ENCODE measurements around the gene WNT3A. TPM values are rescaled to one million over a fixed set of nuclear protein-coding genes. Genes with fewer than 3 reads are reported as not detected.

WNT3A gene
- total and polyA plus RNA-seq, 10 donors: not detected

DNA sequence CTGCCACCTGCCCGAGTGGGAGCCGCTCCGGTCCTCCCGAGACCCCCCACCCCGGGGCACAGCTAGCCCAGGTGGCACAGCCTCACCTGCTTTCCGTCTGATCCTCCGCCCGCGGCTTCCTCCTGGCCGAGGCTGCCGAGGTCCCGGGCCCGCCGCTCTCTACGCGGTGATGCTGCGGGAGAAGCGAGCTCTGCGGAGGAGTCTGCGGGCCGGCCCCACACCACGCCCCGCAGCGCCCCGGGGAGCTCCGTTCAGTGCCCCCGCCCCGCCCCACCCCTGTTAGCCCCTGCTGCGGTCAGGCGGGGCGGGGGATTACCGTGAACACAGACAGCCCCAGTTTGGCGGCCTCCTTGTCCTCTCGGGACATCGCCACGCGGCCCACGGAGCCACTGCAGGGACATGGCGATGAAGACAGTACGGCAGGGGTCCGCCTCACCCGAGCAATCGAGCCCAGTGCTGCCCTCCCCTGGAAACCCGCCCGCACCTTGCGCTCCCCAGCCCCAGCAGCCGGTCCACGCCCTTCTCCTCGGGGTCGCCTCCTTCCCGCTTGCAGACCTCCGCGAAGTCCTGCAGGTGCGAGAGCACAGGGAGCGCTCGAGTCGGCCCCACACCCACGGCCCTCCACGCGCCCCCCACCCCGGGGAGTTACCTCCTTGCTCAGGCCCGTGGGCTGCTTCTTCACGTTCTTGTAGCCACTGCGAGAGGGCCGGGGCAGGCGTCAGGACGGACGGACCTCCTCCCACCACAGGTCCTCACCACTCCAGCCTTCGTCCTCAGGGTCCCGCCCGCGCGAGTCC, 95.4 kb downstream of the WNT3A start:
- Histone ChIP-seq H3K27ac (peak overlapping the region; percentile 48 to 97 (median 94)), H3K9me3 (no peaks in the 10 kb centered on the region), H3K4me1 (peaks cover 14 to 83% (median 43%) of the 10 kb centered on the region in 6 donors), H3K4me3 (peak overlapping the region; percentile 41 to 99 (median 95)), H3K27me3 (replicated peaks in 1 of 7) (no peaks in the 10 kb centered on the region), H3K36me3 (peaks cover 0 to 59% (median 51%) of the 10 kb centered on the region in 6 donors)
- TF ChIP-seq POLR2AphosphoS5 (IDR thresholded peaks at IDR 0.05): peak in 1 of 3 donors; percentile 27
- no peak for TF ChIP-seq POLR2A (IDR thresholded peaks at IDR 0.05)
- TF ChIP-seq, protein P1, sequence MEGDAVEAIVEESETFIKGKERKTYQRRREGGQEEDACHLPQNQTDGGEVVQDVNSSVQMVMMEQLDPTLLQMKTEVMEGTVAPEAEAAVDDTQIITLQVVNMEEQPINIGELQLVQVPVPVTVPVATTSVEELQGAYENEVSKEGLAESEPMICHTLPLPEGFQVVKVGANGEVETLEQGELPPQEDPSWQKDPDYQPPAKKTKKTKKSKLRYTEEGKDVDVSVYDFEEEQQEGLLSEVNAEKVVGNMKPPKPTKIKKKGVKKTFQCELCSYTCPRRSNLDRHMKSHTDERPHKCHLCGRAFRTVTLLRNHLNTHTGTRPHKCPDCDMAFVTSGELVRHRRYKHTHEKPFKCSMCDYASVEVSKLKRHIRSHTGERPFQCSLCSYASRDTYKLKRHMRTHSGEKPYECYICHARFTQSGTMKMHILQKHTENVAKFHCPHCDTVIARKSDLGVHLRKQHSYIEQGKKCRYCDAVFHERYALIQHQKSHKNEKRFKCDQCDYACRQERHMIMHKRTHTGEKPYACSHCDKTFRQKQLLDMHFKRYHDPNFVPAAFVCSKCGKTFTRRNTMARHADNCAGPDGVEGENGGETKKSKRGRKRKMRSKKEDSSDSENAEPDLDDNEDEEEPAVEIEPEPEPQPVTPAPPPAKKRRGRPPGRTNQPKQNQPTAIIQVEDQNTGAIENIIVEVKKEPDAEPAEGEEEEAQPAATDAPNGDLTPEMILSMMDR (IDR thresholded peaks at IDR 0.05 in 8 of 11, conservative IDR thresholded peaks at IDR 0.05 in 3 of 11): peak in 5 of 11 experiments; percentile 17 to 42 (median 32)
- intact Hi-C loops (cut with DNase I; ENCODE audit: low total_unique reads): no loop called here
- 6 to 12% (median 8%) methylated on average over 24 to 73 of the region's 73 CpGs for WGBS, 5 donors
- DNase-seq: peak; percentile 90

DNA sequence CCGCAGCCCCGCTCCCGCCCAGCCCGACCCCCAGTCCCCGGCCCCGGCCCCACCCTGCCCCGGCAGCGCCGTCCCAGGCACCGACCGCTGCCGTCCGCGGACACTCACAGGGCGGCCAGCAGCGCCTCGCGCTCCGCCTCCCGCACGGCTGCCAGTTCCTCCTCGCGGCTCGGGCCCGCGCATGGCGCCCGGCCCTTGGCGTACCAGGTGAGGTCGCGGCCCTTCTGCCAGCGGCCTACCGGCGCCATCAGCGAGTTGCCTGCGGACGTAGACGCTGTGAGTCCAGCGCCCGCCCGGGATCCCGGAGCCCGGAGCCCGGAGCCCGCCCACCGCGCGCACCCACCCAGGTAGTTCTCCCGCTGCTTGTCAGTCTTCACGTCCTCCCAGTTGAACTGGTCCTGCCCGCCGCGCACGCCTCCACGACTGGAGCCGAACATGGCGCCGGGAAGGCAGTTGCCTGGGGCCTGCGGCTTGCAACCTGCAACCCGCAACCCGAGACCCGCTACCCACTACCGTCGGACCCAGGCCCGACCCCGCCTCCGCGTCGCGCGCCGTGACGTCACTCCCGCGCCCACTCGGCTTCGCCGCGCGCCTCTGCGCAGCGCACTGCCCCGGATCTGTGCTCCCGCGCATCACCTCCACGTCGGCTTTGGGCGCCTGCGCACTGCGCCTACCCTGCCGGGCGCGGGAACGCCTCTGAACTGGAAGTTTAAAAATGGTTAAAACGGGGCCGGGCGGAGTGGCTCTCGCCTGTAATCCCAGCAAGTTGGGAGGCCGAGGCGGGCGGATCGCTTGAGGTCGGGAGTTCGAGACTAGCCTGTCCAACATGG, 96.2 kb downstream of the WNT3A start, which contains the start of gene C1orf35:
Gene C1orf35, minus strand, starts transcription at position 535 of the 830 bp plus-strand sequence. Its CDS starts 98 bp downstream, at position 437.
- peak; percentile 98 for DNase-seq
- H3K27me3 ChIP-seq (replicated peaks in 1 of 7): no peaks in the 10 kb centered on the region
- peak; percentile 92 to 96 (median 93) for TF ChIP-seq POLR2AphosphoS5 (IDR thresholded peaks at IDR 0.05)
- TF ChIP-seq, protein P1 (IDR thresholded peaks at IDR 0.05 in 8 of 11, conservative IDR thresholded peaks at IDR 0.05 in 3 of 11): peak in 3 of 11 experiments; percentile 15 to 22 (median 18)
- peak in 2 of 3 donors; percentile 41 to 78 for TF ChIP-seq POLR2A (IDR thresholded peaks at IDR 0.05)
- peak within 1 kb of the TSS; percentile 48 to 97 (median 94) for H3K27ac ChIP-seq
- peaks cover 0 to 59% (median 46%) of the 10 kb centered on the region in 6 donors for H3K36me3 ChIP-seq
- peak within 1 kb of the TSS; percentile 41 to 99 (median 95) for H3K4me3 ChIP-seq
- H3K9me3 ChIP-seq: no peaks in the 10 kb centered on the region
- intact Hi-C loops (cut with DNase I; ENCODE audit: low total_unique reads): no loop called here
- 0 to 1% (median 0%) methylated on average over 10 to 104 of the region's 104 CpGs for WGBS, 5 donors
- H3K4me1 ChIP-seq: peaks cover 16 to 83% (median 46%) of the 10 kb centered on the region in 6 donors

DNA sequence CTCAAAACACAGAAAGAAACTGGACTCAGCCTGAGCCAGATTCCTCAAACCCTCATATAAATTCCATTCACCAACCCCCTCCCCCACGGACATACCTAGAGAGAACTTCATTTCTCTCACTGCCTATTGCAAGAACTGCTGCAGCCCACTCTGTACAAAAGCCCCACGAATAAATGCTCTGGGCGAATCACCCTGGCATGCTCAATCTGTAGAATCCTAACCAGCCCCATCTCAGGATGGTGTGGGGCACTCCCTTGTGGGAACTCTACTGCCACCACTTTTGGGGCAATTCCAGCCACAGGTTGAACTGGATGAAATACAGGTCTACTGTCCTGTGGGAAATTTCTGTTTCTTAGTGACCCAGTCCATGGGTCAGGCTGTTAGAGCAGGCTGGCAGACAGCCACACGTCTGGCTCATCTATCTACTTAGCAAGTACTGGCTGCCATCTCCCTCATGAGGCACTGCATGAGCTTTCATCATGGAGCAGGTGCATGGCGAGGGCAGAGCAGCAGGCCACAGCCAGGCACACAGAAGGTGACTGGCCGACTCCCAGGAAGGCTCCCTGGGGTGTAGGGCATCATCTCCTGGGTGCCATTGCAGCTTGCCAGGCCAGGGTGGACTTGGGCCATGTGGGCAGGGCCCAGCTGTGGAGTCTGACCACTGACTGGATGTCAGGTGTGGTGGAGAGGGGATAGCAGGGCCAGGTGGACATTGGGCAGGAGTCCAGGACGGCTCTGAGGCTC, 97.9 kb downstream of the WNT3A start:
- intact Hi-C loops (cut with DNase I; ENCODE audit: low total_unique reads): no loop called here
- 77 to 89% (median 82%) methylated on average over 4 to 7 of the region's 7 CpGs for WGBS, 5 donors
- DNase-seq: no peak
- no peak overlapping the region for H3K4me3 ChIP-seq
- TF ChIP-seq POLR2AphosphoS5 (IDR thresholded peaks at IDR 0.05): peak in 2 of 3 donors; percentile 16 to 38
- TF ChIP-seq, protein P1 (IDR thresholded peaks at IDR 0.05 in 8 of 11, conservative IDR thresholded peaks at IDR 0.05 in 3 of 11): no peak
- H3K27ac ChIP-seq: peak overlapping the region in 3 of 8 donors; percentile 95 to 97 (median 96)
- H3K9me3 ChIP-seq: no peaks in the 10 kb centered on the region
- H3K4me1 ChIP-seq: peaks cover 23 to 79% (median 52%) of the 10 kb centered on the region in 6 donors
- peaks cover 0 to 43% (median 29%) of the 10 kb centered on the region in 6 donors for H3K36me3 ChIP-seq
- no peaks in the 10 kb centered on the region for H3K27me3 ChIP-seq (replicated peaks in 1 of 7)

Measured in spleen (tissue), 11 donors.